Heart left ventricle (tissue), 13 donors: ENCODE measurements around the gene NUP188.

Source experiments
- CTCF ChIP-seq, 12 donors: fragments of 200-600 bp; sonication (generic) in 4 of 12; IDR thresholded peaks; one replicate each; pipeline versions ENCODE4 v1.5.0 to v1.8.0; 2018 to 2022; ENCODE audit warnings: antibody characterized with exemption in 12 of 12, mild to moderate bottlenecking in 5 of 12
- POLR2A ChIP-seq, 2 donors: fragments of 450-650 bp; IDR thresholded peaks; one replicate each; pipeline ENCODE4 v1.6.1; 2017; ENCODE audit warnings: antibody characterized with exemption in 2 of 2, mild to moderate bottlenecking in 2 of 2, moderate library complexity in 2 of 2
- donor health status: ischemic (EF 13 %, LVEDD 7.1; RV severe dilation, severe dysfunction).
- donor health status: DM: no; HTN: yes; CAD: no.
- donor health status: DM: no; HTN: no; CAD: no.
- donor health status: ischemic (EF 25% LVEDD 6.9; RV normal size, moderate dysfunction).
- donor health status: ischemic (EF 25% LVEDD 5.7; RV mildly dilated, moderate dysfunction).
- donor health status: ischemic (EF 35%, LVEDD 5.7; RV mildly dilated, moderate dysfunction).
- donor health status: nonischemic (EF 11% LVEDD 7.7; RV severe dilation, severe dysfunction).
- donor health status: DM: yes; HTN: yes; CAD: no.
- donor health status: PGD.
- donor health status: ischemic (EF 29% LVEDD 5.4; RV normal size, mild dysfunction).
- donor health status: nonischemic (EF 23%, LVEDD 6.1; RV moderate dilation, normal function).

- no peak for TF ChIP-seq CTCF (IDR thresholded peaks at IDR 0.05)
- TF ChIP-seq POLR2A (IDR thresholded peaks at IDR 0.05) = no peak
Observed at GRCh38 chr9:128999581-129000206, 52.2 kb downstream of the NUP188 start.
